ENCODE results near the gene TBX4. TPM values are rescaled to one million over a fixed set of nuclear protein-coding genes. Genes with fewer than 3 reads are reported as not detected.

The TBX4 gene
- polyA plus RNA-seq, 2 of the 4 experiments (the other 2 are of a cell fraction), result 0.17 to 0.18 TPM

GRCh38 chr17:61454381-61455323, 2.4 kb downstream of the TBX4 start:
- Histone ChIP-seq H3K9me3 (no peaks in the 10 kb centered on the region), H3K4me1 (no peaks in the 10 kb centered on the region), H3K27ac (no peak overlapping the region), H3K4me2 (no peak overlapping the region), H3K4me3 (no peak overlapping the region)
- TF ChIP-seq KDM5A (IDR thresholded peaks at IDR 0.05) (no peak), NPAS2 (CRISPR knock-in tag; IDR thresholded peaks at IDR 0.05; ENCODE audit: borderline replicate concordance) (no peak), SREBF2 (IDR thresholded peaks at IDR 0.05) (no peak), FOXS1 (CRISPR knock-in tag; IDR thresholded peaks at IDR 0.05) (no peak), FOSL2 (IDR thresholded peaks at IDR 0.05) (no peak), FOSL2 (CRISPR knock-in tag; IDR thresholded peaks at IDR 0.05) (no peak), RCOR1 (IDR thresholded peaks at IDR 0.05; ENCODE audit: low read depth, low read length) (no peak), EHMT2 (IDR thresholded peaks at IDR 0.05; ENCODE audit: low read depth) (no peak), CHD2 (IDR thresholded peaks at IDR 0.05; ENCODE audit: low read length, partially characterized antibody) (no peak), CEBPB (IDR thresholded peaks at IDR 0.05) (no peak)
- TF ChIP-seq, protein P1, sequence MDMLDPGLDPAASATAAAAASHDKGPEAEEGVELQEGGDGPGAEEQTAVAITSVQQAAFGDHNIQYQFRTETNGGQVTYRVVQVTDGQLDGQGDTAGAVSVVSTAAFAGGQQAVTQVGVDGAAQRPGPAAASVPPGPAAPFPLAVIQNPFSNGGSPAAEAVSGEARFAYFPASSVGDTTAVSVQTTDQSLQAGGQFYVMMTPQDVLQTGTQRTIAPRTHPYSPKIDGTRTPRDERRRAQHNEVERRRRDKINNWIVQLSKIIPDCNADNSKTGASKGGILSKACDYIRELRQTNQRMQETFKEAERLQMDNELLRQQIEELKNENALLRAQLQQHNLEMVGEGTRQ (IDR thresholded peaks at IDR 0.05), result no peak
- POLR2A ChIA-PET, result no interaction called here
- WGBS (ENCODE audit: missing lambda C conversion rate), result 94% methylated on average over 85 of the region's 86 CpGs
- ATAC-seq, result no peak
- DNase-seq (ENCODE audit: low read depth in 1 of 2, low spot score in 1 of 2), result no peak
- no peak for FAIRE-seq
- CTCF ChIA-PET, result interaction anchor here (1.3 to 2.5 kb wide), 2 partner anchors 10 to 16 kb away, joined by 3 to 6 read pairs; no protein-coding TSS in a partner anchor

GRCh38 chr17:61455324-61456060, 3.3 kb downstream of the TBX4 start:
- TF ChIP-seq FOSL2 (IDR thresholded peaks at IDR 0.05), result no peak
- no peak for TF ChIP-seq FOSL2 (CRISPR knock-in tag; IDR thresholded peaks at IDR 0.05)
- TF ChIP-seq ZSCAN20 (CRISPR knock-in tag; IDR thresholded peaks at IDR 0.05), result no peak
- TF ChIP-seq TP53 (CRISPR knock-in tag; IDR thresholded peaks at IDR 0.05), result no peak
- TF ChIP-seq RARB (CRISPR knock-in tag; IDR thresholded peaks at IDR 0.05), result no peak
- TF ChIP-seq GATA3 (IDR thresholded peaks at IDR 0.05; ENCODE audit: borderline replicate concordance), result no peak
- TF ChIP-seq RAD21 (conservative IDR thresholded peaks at IDR 0.05 in 1 of 2, IDR thresholded peaks at IDR 0.05 in 1 of 2), result no peak
- TF ChIP-seq HOXB13 (CRISPR knock-in tag; IDR thresholded peaks at IDR 0.05; ENCODE audit: low read depth), result no peak
- TF ChIP-seq EHF (CRISPR knock-in tag; IDR thresholded peaks at IDR 0.05), result no peak
- TF ChIP-seq FOXS1 (CRISPR knock-in tag; IDR thresholded peaks at IDR 0.05), result no peak
- no peak for TF ChIP-seq MYC (IDR thresholded peaks at IDR 0.05; ENCODE audit: borderline replicate concordance, low read length)
- no peak for TF ChIP-seq JUN (IDR thresholded peaks at IDR 0.05)
- TF ChIP-seq FOSB (CRISPR knock-in tag; IDR thresholded peaks at IDR 0.05), result no peak
- TF ChIP-seq, protein P2, sequence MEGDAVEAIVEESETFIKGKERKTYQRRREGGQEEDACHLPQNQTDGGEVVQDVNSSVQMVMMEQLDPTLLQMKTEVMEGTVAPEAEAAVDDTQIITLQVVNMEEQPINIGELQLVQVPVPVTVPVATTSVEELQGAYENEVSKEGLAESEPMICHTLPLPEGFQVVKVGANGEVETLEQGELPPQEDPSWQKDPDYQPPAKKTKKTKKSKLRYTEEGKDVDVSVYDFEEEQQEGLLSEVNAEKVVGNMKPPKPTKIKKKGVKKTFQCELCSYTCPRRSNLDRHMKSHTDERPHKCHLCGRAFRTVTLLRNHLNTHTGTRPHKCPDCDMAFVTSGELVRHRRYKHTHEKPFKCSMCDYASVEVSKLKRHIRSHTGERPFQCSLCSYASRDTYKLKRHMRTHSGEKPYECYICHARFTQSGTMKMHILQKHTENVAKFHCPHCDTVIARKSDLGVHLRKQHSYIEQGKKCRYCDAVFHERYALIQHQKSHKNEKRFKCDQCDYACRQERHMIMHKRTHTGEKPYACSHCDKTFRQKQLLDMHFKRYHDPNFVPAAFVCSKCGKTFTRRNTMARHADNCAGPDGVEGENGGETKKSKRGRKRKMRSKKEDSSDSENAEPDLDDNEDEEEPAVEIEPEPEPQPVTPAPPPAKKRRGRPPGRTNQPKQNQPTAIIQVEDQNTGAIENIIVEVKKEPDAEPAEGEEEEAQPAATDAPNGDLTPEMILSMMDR (IDR thresholded peaks at IDR 0.05), result no peak
- TF ChIP-seq PBX3 (IDR thresholded peaks at IDR 0.05), result no peak
- TF ChIP-seq NR3C1 (IDR thresholded peaks at IDR 0.05), result no peak
- FAIRE-seq, result no peak

More at GRCh38 chr17:61455324-61456060, 3.3 kb downstream of the TBX4 start:
- Histone ChIP-seq H3K4me2 (no peak overlapping the region), H3K9me3 (0 out of 3 replicates have a peak, but pooled peaks cover 6% of the 10 kb centered on the region), H3K27ac (no peak overlapping the region), H3K4me3 (no peak overlapping the region), H3K4me1 (no peaks in the 10 kb centered on the region)
- POLR2A ChIA-PET, result no interaction called here
- 91% methylated on average over 18 of the region's 18 CpGs for WGBS (ENCODE audit: missing lambda C conversion rate)
- ATAC-seq (no peak; a peak in 2 of 6 replicates), DNase-seq (ENCODE audit: low read depth in 1 of 2, low spot score in 1 of 2) (no peak)
- CTCF ChIA-PET, result interaction anchor here (1.3 kb wide), 1 partner anchor 10 kb away, joined by 3 read pairs; no protein-coding TSS in a partner anchor

All from A549 (cell line).